HUES48 (cell line): Measurements from ENCODE around the gene DGKB.

ENCODE experiments used
- H3K27ac ChIP-seq: one replicate; pipeline ENCODE4 v1.7.0; 2013; ENCODE audit warnings: low read depth, low read length, inconsistent platforms
- H3K27me3 ChIP-seq: 2 replicates; pipeline ENCODE4 v1.6.1; 2013; ENCODE audit warnings: mild to moderate bottlenecking, low read length; ENCODE audit not compliant: control insufficient read depth, insufficient read depth
- H3K36me3 ChIP-seq: 2 replicates; pipeline ENCODE4 v1.6.1; 2013; ENCODE audit warnings: low read length; ENCODE audit not compliant: control insufficient read depth, insufficient read depth
- H3K4me1 ChIP-seq: 2 replicates; pipeline ENCODE4 v1.6.1; 2013; ENCODE audit warnings: mild to moderate bottlenecking, low read length; ENCODE audit not compliant: control insufficient read depth, insufficient read depth
- H3K4me3 ChIP-seq: 2 replicates; pipeline ENCODE4 v1.5.1; 2013; ENCODE audit warnings: mild to moderate bottlenecking, low read depth, low read length
- H3K9ac ChIP-seq: 2 replicates; pipeline ENCODE4 v1.6.1; 2013; ENCODE audit warnings: mild to moderate bottlenecking, low read depth, low read length, moderate library complexity
- H3K9me3 ChIP-seq: 2 replicates; pipeline ENCODE4 v1.6.1; 2013; ENCODE audit warnings: low read length; ENCODE audit not compliant: control insufficient read depth, insufficient read depth

DGKB gene

GRCh38 chr7:14432924-14433323, 469.6 kb downstream of the DGKB start:
- H3K4me3 ChIP-seq, result no peak overlapping the region
- peak overlapping the region; percentile 35 for H3K27ac ChIP-seq
- no peak overlapping the region for H3K9ac ChIP-seq
- no peaks in the 10 kb centered on the region for H3K27me3 ChIP-seq
- no peaks in the 10 kb centered on the region; the same call in 1 of the 2 replicates for H3K4me1 ChIP-seq
- no peaks in the 10 kb centered on the region for H3K9me3 ChIP-seq
- H3K36me3 ChIP-seq, result no peaks in the 10 kb centered on the region

DNA sequence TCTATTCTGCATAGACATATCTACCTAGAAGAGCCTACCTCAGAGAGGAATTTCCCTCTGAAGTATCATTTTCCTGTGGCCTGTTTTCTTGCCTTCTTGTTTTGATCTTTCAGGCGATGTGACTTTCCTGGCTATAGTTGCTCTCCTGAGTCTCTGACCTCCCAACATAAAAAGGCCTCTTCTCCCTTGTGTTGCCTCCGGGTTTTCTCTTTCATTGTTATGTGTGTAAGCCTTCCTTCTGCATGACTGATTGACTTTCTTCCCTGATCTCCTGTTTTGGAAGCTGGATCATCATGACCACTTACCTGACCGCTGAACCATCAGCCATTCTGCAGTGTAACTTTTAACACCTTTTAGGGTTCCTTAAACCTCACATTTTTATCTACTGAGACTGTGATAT, 471.6 kb downstream of the DGKB start:
- Histone ChIP-seq H3K9ac (no peak overlapping the region), H3K4me3 (no peak overlapping the region), H3K9me3 (no peaks in the 10 kb centered on the region), H3K36me3 (no peaks in the 10 kb centered on the region), H3K4me1 (no peaks in the 10 kb centered on the region; the same call in 1 of the 2 replicates), H3K27ac (no peak overlapping the region), H3K27me3 (no peaks in the 10 kb centered on the region)

- Histone ChIP-seq H3K9ac (no peak overlapping the region), H3K27ac (no peak overlapping the region), H3K4me3 (no peak overlapping the region), H3K27me3 (no peaks in the 10 kb centered on the region), H3K4me1 (no peaks in the 10 kb centered on the region; the same call in 1 of the 2 replicates), H3K36me3 (no peaks in the 10 kb centered on the region), H3K9me3 (no peaks in the 10 kb centered on the region)
Observed at GRCh38 chr7:14425559-14425958, 477.0 kb downstream of the DGKB start.

- Histone ChIP-seq H3K9me3 (no peaks in the 10 kb centered on the region), H3K36me3 (no peaks in the 10 kb centered on the region), H3K9ac (no peak overlapping the region), H3K27ac (no peak overlapping the region), H3K4me1 (no peaks in the 10 kb centered on the region; the same call in 1 of the 2 replicates), H3K27me3 (no peaks in the 10 kb centered on the region), H3K4me3 (no peak overlapping the region)
Observed at GRCh38 chr7:14424675-14425074, 477.9 kb downstream of the DGKB start.

GRCh38 chr7:14420768-14421167, 481.8 kb downstream of the DGKB start:
- Histone ChIP-seq H3K4me3 (no peak overlapping the region), H3K27ac (no peak overlapping the region), H3K4me1 (no peaks in the 10 kb centered on the region; the same call in 1 of the 2 replicates), H3K9ac (no peak overlapping the region), H3K27me3 (no peaks in the 10 kb centered on the region), H3K36me3 (no peaks in the 10 kb centered on the region), H3K9me3 (no peaks in the 10 kb centered on the region)

DNA sequence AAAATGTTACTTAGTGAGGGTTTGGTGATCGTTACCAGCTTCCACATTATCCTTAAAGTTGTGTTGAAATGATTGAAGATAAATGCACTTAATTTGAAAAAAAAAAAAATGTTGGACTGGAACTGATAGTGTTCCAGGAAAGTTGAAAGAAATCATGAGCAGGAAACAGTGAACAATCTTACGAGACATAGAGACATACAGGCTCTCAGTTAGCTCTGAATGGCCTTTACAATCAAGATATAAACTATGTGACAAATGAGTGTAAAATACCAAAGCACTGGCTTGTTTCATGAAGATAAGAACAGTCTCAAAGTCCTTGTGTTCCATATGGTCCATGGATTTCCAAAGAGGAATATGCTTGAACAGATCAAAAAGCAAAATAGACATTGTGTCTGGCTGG, 483.0 kb downstream of the DGKB start:
- Histone ChIP-seq H3K36me3 (no peaks in the 10 kb centered on the region), H3K9me3 (no peaks in the 10 kb centered on the region), H3K27me3 (no peaks in the 10 kb centered on the region), H3K9ac (no peak overlapping the region), H3K4me1 (no peaks in the 10 kb centered on the region; the same call in 1 of the 2 replicates), H3K4me3 (no peak overlapping the region), H3K27ac (no peak overlapping the region)

DNA sequence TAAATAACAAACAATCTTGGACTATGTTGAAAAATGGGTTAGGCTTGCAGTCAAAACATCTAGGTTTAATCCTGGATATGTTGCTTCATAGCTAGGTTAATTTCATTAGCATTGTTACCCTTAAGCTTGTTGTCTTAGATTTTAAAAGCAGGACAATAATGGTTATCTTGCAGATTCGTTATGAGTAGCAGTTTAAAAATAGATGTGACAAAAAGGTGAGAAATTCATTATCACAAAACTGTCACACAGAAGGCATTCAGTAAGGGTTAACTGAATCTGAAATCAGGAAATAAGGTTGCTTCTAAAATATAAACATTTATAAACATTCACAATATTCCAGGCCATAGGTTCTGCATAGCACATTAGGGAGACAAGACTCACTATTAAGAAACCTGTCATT, 483.9 kb downstream of the DGKB start:
- Histone ChIP-seq H3K4me3 (no peak overlapping the region), H3K27ac (no peak overlapping the region), H3K36me3 (no peaks in the 10 kb centered on the region), H3K27me3 (no peaks in the 10 kb centered on the region), H3K4me1 (no peaks in the 10 kb centered on the region; the same call in 1 of the 2 replicates), H3K9me3 (no peaks in the 10 kb centered on the region), H3K9ac (no peak overlapping the region)

DNA sequence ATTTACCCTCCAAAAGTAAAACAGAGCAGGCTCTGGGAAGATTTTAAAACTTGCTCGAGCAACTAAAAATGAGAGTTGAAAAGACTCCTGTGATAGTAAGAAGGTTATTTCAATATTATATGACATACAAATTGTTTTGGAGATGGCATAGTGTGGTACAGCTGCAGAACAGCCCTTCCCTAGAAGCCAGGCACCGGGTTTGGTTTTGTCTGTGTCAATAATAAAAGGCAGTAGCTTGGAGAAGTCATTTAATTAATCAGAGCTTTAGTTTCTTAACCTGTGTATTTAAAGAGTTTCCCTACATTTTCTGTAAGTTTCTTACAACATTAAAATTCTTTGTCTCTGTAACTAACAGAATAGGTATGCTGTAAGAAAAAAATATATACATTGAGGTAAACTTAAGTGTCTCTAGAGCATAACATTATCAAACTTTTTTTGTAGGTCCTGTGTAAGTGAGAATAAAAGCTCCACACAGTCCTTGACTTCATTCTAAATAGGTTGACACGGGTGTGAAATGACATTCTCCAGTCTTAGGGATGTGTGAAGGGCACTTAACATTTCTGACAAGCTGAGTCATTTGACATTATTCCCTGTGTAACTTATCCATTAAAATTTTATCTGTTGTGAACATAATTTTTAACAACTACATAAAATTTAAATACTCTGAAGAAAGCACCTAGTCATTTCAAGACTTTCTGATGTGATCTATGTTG, 488.1 kb downstream of the DGKB start:
- H3K36me3 ChIP-seq, result no peaks in the 10 kb centered on the region
- no peak overlapping the region for H3K27ac ChIP-seq
- no peaks in the 10 kb centered on the region for H3K27me3 ChIP-seq
- no peaks in the 10 kb centered on the region for H3K4me1 ChIP-seq
- H3K4me3 ChIP-seq, result no peak overlapping the region
- no peak overlapping the region for H3K9ac ChIP-seq
- no peaks in the 10 kb centered on the region for H3K9me3 ChIP-seq

DNA sequence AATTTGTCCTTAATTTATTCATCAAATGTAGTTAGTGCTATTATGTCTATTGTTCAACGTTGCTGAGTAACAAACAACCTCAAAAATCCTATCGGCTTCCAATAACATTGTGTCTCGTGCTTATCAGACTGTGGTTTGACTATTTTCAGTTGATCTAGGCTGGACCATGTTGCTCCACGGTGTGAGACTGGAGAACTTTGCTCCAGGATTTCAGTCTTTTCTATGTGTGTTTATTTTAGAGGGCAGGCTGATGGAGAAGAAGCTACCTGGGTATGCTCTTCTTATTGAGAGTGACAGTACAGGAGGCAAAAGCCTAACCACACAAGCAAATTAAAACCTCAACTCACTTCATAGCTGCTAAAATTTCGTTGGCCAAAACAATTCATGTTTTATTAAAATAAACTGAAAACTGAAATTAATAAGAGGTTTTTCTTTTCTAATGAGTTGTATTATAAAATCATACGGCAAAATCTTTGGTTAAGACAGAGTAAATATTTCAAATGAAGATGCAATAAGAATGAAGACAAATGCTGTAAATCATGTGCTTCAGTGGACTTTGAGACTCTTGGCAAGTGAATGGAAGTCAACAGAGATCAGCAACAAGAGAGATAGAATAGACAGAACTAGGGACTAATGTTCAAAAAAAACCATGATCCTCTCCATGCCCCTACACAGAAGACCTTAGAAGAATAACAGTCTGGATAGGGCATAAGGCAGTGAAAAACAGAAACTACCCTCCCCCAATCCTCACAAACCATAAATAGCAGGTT, 495.1 kb downstream of the DGKB start:
- peaks cover 8% of the 10 kb centered on the region; the same call in 1 of the 2 replicates for H3K4me1 ChIP-seq
- H3K27me3 ChIP-seq, result no peaks in the 10 kb centered on the region
- no peaks in the 10 kb centered on the region for H3K9me3 ChIP-seq
- no peaks in the 10 kb centered on the region for H3K36me3 ChIP-seq
- H3K9ac ChIP-seq, result no peak overlapping the region
- no peak overlapping the region for H3K4me3 ChIP-seq
- no peak overlapping the region for H3K27ac ChIP-seq

DNA sequence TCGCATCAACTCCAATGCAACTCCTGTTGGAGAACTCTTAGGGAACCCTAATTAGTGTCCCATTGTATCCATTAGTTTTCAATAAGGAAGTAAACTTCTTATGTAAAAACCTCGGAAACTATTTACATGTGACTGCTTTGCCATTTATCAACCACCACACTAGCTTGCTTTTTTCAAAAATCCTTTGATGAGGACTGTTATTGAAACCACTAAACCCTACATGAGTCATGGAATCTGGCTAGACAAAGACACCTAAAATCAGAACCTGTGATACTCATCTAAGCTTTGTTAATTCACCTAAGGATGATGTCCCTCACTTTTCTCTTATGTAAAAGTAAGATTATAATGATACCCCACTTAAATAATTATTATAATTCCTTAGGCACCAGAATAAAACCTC, 499.0 kb downstream of the DGKB start:
- H3K9me3 ChIP-seq, result no peaks in the 10 kb centered on the region

GRCh38 chr7:14400271-14400670, 502.3 kb downstream of the DGKB start:
- H3K27me3 ChIP-seq, result no peaks in the 10 kb centered on the region
- no peak overlapping the region for H3K9ac ChIP-seq
- H3K4me1 ChIP-seq, result peaks cover 8% of the 10 kb centered on the region; the same call in 1 of the 2 replicates
- H3K36me3 ChIP-seq, result no peaks in the 10 kb centered on the region
- H3K4me3 ChIP-seq, result no peak overlapping the region
- H3K9me3 ChIP-seq, result no peaks in the 10 kb centered on the region
- no peak overlapping the region for H3K27ac ChIP-seq

More for the DNA sequence above, 499.0 kb downstream of the DGKB start:
- Histone ChIP-seq H3K36me3 (no peaks in the 10 kb centered on the region), H3K4me3 (no peak overlapping the region), H3K4me1 (peaks cover 8% of the 10 kb centered on the region; the same call in 1 of the 2 replicates), H3K27ac (no peak overlapping the region), H3K27me3 (no peaks in the 10 kb centered on the region), H3K9ac (no peak overlapping the region)
